Measurements from ENCODE around the gene S100PBP. TPM values are rescaled to one million over a fixed set of nuclear protein-coding genes. Genes with fewer than 3 reads are reported as not detected.
"Not testable (repeated sequence)": the region's sequence is repeated elsewhere in the genome, so short reads cannot be mapped to it uniquely, and the experiment has no call there.

S100PBP gene
- total RNA-seq, 1 experiment from 2014 or later: 83.4 TPM

DNA sequence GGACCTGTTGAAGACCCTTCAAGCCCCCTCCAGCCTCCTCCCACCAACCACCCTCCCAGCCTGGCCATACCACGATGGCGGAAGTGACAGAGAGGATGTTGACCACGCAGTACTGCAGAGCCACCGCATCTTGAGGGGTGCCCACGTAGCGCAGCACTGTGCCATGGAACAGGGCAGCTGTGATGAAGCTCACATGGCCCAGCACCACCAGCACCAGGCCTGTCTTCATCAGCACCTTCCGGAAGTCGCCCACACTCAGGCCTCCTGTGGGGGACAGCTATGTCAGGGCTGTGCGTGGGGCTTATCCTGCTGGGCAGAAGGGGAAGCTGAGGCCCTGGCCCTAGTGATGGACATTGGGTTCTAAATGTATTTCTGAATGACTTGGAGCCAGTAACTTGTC lies 80.6 kb downstream of the S100PBP start:
- H3K4me3 ChIP-seq (ENCODE audit: insufficient read depth, low read depth, low read length): no peak overlapping the region
- H3K36me3 ChIP-seq (replicated peaks; ENCODE audit: control insufficient read depth, insufficient read depth, low read length): no peaks in the 10 kb centered on the region
- H3K27me3 ChIP-seq (ENCODE audit: control insufficient read depth, insufficient read depth, low read length): peaks cover 65% of the 10 kb centered on the region
- peak; percentile 11 for DNase-seq

DNA sequence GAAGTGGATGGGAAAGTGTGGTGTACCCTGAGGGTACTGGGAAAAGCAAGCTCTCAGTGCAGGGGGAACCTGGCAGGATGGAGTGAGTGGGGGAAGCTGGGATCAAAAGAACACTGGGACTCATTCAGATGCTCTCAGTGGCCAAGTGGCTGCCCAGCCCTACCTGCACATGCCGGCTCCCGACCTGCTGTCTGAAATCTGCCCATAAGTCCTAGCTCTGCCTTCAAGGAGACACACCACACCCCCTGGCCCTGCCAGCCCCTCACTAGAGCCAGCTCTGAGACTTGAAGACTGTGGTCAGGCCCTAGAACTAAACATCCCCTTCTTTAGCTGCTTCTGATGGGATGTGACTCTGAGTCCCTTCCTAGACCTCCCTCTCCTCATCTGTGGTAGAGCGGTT lies 81.5 kb downstream of the S100PBP start:
- DNase-seq: peak; percentile 16
- Histone ChIP-seq H3K4me3 (ENCODE audit: insufficient read depth, low read depth, low read length) (no peak overlapping the region), H3K27me3 (ENCODE audit: control insufficient read depth, insufficient read depth, low read length) (peaks cover 62% of the 10 kb centered on the region), H3K36me3 (replicated peaks; ENCODE audit: control insufficient read depth, insufficient read depth, low read length) (no peaks in the 10 kb centered on the region)

DNA sequence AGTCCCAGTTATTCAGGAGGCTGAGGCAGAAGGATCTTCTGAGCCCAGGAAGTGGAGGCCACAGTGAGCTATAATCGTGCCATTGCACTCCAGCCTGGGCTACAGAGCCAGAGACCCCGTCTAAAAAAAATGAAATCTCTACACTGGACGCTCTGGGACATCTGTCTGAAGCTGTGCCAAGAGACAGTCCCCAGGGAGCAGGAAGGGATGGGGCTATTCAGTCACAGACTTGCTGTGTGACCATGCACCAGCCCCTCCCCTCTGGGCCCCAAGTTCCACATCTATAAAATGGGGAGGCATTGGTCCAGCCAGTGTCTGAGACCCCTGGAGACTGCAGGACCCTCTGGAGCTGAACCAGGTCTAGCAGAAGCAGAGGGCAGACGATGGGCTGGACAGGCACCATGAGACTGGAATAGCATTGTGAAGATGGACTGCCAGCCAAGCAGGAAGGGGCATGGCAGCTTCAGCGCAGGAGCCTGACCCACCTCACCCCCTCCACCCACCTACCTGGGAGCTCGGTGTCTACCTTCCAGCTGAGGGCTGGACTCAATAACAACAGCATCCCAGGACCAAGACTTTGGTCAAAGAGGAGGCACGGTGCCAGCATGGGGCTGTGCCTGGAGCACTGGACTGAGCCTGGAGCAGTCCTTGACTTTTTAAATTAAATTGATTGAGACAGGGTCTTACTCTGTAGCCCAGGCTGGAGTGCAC lies 82.3 kb downstream of the S100PBP start:
- DNase-seq: peak; percentile 33
- no peaks in the 10 kb centered on the region for H3K36me3 ChIP-seq (replicated peaks; ENCODE audit: control insufficient read depth, insufficient read depth, low read length)
- no peak overlapping the region for H3K4me3 ChIP-seq (ENCODE audit: insufficient read depth, low read depth, low read length)
- peaks cover 63% of the 10 kb centered on the region for H3K27me3 ChIP-seq (ENCODE audit: control insufficient read depth, insufficient read depth, low read length)

DNA sequence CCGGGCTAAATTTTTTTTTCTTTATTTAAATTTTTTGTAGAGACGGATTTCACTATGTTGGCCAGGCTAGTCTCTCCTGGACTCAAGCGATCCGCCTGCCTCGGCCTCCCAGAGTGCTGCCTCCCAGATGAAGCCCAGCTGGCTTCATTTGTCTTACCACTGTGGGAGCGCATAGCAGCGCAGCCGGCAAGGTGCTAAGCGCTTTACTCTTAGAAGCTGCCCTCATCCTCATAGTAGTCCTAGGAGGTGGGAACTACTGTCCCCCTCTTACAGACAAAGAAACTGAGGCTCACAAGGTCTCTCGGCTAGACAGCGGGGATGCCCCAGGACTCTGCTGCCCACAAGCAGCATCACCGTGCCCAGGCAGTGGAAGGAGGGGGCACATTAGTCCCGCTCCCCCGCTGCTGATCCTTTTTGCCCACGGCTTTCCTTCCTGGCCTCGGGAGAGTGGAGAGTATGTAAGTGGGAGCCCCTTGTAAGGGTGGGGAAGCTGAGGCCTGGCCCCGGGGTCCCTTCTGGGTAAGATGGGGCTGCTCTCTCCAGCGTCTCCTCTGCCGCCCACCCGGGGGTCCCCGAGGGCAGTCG lies 83.0 kb downstream of the S100PBP start:
- Histone ChIP-seq H3K27me3 (ENCODE audit: control insufficient read depth, insufficient read depth, low read length) (peaks cover 66% of the 10 kb centered on the region), H3K4me3 (ENCODE audit: insufficient read depth, low read depth, low read length) (peak overlapping the region; percentile 61), H3K36me3 (replicated peaks; ENCODE audit: control insufficient read depth, insufficient read depth, low read length) (no peaks in the 10 kb centered on the region)
- peak; percentile 66 for DNase-seq

DNA sequence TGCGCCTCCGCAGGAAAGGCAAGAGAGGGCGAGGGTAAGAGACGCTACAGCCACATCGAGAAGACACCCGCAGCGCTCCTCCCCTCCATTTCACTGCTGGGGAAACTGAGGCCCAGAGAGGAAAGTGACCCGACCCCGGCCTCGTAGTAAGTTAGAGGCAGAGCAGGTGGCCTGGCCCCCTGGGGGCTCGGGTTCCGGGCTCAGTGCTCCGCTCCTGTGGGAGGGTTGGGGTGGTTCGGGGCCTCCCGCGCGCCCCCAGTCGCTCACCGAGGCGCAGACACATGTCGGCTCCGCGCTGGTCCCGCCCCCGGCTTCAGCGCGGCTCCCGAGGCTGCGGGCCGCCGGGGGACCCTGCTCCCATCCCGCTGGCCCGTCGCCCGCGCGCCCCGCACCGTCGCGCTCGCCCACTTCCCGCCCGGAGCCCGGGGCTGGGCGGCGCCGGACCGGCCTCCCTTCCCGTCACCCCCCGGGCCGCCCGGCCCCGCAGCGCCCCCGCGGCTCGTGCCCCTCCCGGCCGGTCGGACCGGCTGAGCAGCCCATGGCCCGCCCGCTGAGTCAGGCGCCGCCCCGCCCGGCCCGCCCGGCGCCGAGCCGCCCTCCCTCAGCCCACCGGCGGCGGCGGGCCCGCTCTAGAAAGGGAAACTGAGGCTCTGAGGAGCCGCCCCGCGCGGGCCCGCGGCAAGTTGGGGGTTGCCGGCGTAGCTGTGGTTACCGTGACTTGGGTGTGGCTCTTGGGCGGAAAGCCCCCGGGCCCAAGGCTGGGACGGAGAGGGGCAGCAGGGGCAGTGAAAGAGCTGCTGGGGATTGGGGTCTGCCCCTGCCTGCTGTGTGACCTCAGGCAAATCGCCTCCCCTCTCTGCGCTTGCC lies 83.7 kb downstream of the S100PBP start, which contains the start of gene TMEM54:
Gene TMEM54 (minus strand): TSS at position 434 of the 867 bp plus-strand sequence. CDS start 151 bp downstream, at position 283.
- H3K27me3 ChIP-seq (ENCODE audit: control insufficient read depth, insufficient read depth, low read length): peaks cover 63% of the 10 kb centered on the region

DNA sequence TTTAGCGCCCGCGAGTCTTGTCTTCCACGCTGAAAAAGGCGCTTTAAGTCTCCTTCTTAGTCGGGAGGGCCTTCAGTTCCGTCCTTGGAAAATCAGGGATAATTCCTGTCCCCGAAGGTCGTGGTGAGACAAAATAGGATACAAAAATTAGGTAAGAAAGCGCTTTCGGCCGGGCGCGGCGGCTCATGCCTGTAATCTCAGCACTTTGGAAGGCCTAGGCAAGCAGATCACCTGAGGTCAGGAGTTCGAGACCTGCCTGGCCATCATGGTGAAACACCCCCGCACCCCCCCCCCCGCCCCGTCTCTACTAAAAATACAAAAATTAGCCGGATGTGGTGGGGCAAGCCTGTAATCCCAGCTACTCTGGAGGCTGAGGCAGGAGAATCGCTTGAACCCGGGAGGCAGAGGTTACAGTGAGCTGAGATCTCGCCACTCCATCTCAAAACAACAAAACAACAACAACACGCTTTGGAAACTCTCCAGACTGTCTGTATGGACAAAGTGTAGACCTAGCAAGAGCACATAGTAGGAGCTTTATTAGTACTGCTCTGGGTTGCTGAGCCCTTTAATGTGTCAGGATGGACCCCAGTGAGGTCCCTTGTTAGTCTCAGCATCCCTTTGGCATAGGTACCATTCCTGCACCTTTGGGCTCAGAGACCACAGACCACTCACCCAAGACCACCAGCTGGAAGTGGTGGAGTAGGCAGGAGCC lies 84.5 kb downstream of the S100PBP start:
- Histone ChIP-seq H3K36me3 (replicated peaks; ENCODE audit: control insufficient read depth, insufficient read depth, low read length) (no peaks in the 10 kb centered on the region), H3K27me3 (ENCODE audit: control insufficient read depth, insufficient read depth, low read length) (peaks cover 58% of the 10 kb centered on the region), H3K4me3 (ENCODE audit: insufficient read depth, low read depth, low read length) (peak overlapping the region; percentile 61)
- peak; percentile 26 for DNase-seq

More for the DNA sequence above, 83.7 kb downstream of the S100PBP start, which contains the start of gene TMEM54:
- DNase-seq: peak; percentile 90
- Histone ChIP-seq H3K36me3 (replicated peaks; ENCODE audit: control insufficient read depth, insufficient read depth, low read length) (no peaks in the 10 kb centered on the region), H3K4me3 (ENCODE audit: insufficient read depth, low read depth, low read length) (peak within 1 kb of the TSS; percentile 61)

DNA sequence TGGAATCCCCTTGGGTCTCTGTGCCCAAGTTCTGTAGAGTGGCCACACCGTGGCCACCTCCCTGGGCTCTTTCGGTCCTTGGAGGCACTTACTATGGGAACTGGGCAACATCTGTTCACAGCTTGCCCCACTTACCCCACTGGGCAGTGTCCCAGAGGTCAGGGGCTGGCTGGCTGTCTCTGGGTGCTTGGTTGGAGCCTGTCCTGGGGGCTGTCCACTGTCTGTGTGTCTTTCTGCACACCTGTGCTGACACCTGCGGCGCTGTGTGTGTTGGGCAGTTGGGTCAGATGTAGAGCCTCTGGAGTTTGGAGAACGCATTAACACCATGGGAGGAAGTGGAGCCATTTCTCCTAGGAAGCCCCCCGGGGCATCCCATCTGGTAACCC lies 85.1 kb downstream of the S100PBP start:
- no peak overlapping the region for H3K4me3 ChIP-seq (ENCODE audit: insufficient read depth, low read depth, low read length)
- no peaks in the 10 kb centered on the region for H3K36me3 ChIP-seq (replicated peaks; ENCODE audit: control insufficient read depth, insufficient read depth, low read length)
- H3K27me3 ChIP-seq (ENCODE audit: control insufficient read depth, insufficient read depth, low read length): peaks cover 56% of the 10 kb centered on the region
- peak; percentile 30 for DNase-seq

DNA sequence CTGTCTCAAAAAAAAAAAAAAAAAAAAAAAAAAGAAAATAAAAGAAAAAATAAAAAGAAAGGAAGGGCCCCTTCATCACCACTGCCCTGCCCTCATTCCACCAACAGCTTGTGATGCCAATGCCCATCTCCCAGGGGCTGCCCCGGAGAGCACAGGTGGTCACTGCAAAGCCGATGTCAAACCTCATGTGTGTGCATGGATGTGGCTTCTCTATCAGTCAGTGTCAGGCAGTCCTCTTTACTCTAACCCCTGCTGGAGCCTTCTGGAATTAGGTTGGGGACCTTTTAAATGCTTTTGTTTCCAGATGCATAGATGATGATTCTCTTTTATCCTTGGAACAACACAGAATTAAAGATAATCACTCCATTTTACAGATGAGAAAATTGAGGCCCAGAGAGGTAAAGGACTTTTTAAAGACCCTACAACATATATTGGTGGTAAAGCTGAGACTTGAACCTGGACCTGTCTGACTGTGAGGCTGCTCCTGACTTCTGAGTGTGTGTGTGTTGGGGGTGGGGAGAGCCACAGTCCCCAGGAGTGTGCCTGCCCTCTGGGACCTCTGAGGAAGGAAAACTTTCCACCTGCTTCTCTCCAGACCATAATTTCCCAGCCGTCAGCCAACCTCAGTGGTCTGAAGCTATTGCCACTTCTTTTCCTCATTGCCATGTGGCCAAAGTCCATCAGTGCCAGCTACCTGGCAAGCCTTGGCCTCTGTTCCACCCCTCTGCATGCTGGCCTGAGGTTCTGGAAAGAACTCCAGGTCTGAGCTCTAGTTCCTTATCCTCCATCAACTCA lies 86.7 kb downstream of the S100PBP start:
- no peaks in the 10 kb centered on the region for H3K36me3 ChIP-seq (replicated peaks; ENCODE audit: control insufficient read depth, insufficient read depth, low read length)
- DNase-seq: peak; percentile 52
- H3K4me3 ChIP-seq (ENCODE audit: insufficient read depth, low read depth, low read length): no peak overlapping the region
- H3K27me3 ChIP-seq (ENCODE audit: control insufficient read depth, insufficient read depth, low read length): peaks cover 42% of the 10 kb centered on the region

DNA sequence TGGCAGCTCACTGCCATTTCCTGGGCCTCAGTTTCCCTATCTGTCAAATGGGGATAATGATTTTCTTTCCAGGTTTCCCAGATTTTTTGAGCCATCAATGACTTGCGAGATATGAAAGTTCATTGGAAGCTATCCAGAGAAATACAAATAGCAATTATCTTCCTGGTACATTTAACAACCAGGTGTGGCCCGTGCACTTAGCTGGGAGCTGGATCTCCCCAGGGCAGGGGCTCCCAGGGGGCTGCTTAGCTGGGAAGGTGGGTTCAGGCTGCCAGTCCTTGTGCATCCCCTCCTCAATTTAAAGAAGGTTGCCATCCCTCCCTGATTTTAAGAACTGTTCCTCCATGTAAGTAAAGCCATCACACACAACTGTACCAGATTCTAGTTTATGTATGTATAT lies 87.3 kb downstream of the S100PBP start:
- H3K36me3 ChIP-seq (replicated peaks; ENCODE audit: control insufficient read depth, insufficient read depth, low read length): no peaks in the 10 kb centered on the region
- peaks cover 36% of the 10 kb centered on the region for H3K27me3 ChIP-seq (ENCODE audit: control insufficient read depth, insufficient read depth, low read length)
- DNase-seq: no peak
- no peak overlapping the region for H3K4me3 ChIP-seq (ENCODE audit: insufficient read depth, low read depth, low read length)

DNA sequence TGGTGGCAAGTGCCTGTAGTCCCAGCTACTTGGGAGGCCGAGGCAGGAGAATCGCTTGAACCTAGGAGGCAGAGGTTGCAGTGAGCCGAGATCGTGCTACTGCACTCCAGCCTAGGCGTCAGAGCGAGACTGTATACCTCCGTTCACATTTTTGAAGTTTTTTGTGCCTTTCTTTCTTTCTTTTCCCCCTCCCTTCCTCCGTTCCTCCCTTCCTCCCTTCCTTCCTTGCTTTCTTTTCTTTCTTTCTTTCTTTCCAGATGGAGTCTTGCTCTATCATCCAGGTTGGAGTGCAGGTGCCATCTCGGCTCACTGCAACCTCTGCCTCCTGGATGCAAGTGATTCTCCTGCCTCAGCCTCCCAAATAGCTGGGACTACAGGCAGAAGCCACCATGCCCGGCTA lies 88.1 kb downstream of the S100PBP start:
- DNase-seq; H3K36me3 ChIP-seq (replicated peaks; ENCODE audit: control insufficient read depth, insufficient read depth, low read length); H3K4me3 ChIP-seq (ENCODE audit: insufficient read depth, low read depth, low read length): not testable (repeated sequence)
- H3K27me3 ChIP-seq (ENCODE audit: control insufficient read depth, insufficient read depth, low read length): peaks cover 28% of the 10 kb centered on the region

DNA sequence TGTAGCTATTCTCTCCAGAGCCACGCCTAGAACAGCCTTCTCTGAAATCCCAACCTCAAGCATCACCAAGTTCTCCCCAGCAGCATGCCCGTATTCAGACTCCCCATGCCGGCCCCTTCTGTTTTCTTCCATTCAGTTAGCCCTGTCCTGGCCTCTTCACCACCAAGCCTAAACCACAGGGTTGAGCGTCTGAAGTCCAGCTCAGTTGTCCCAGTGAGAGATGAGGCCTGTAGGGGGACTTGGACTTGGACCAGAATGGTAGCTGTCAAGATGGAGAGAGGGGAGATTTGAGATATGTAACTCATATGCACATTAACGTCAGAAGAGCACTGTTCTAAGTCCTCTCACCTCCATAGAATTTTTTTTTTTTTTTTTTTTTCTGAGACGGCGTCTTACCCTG lies 89.2 kb downstream of the S100PBP start:
- peaks cover 20% of the 10 kb centered on the region for H3K27me3 ChIP-seq (ENCODE audit: control insufficient read depth, insufficient read depth, low read length)
- no peaks in the 10 kb centered on the region for H3K36me3 ChIP-seq (replicated peaks; ENCODE audit: control insufficient read depth, insufficient read depth, low read length)
- no peak overlapping the region for H3K4me3 ChIP-seq (ENCODE audit: insufficient read depth, low read depth, low read length)
- DNase-seq: no peak

DNA sequence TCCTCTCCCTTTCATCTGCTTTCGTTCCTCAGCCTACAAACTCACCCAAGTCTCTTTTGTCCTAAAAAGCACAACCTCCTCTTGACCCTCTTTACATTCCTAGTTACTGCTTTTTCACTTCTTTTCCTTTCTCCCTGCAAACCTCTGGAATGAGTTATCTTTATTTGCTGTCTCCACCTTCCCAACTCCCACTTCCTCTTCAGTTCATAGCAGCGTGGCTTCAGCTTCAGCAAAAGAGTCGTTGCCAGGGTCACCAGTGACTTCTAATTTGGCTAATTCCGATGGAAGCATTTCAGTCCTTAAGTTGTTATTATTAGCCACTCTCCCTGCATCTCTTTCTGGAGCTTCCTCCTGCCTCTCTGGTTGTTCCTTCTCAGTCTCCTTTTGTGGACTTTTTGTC lies 90.0 kb downstream of the S100PBP start:
- no peak overlapping the region for H3K4me3 ChIP-seq (ENCODE audit: insufficient read depth, low read depth, low read length)
- H3K27me3 ChIP-seq (ENCODE audit: control insufficient read depth, insufficient read depth, low read length): peaks cover 12% of the 10 kb centered on the region
- H3K36me3 ChIP-seq (replicated peaks; ENCODE audit: control insufficient read depth, insufficient read depth, low read length): no peaks in the 10 kb centered on the region
- no peak for DNase-seq

Data from H7 (cell line).